NT2/D1 (cell line): ENCODE measurements around the gene SNX5.
A peak's percentile ranks its signal among the peaks of the same experiment; 100 is the strongest.

Experiments used
- DNase-seq: peaks from one replicate; pipeline ENCODE4 v3.0.0-alpha.2; 2011; ENCODE audit warnings: low read depth, low spot score
- H3K27me3 ChIP-seq: 2 replicates; pipeline ENCODE4 v1.6.0; 2011; ENCODE audit warnings: mild to moderate bottlenecking; ENCODE audit not compliant: insufficient read length, insufficient read depth
- H3K36me3 ChIP-seq: 2 replicates; pipeline ENCODE4 v1.6.1; 2011; ENCODE audit warnings: mild to moderate bottlenecking, low read length, mixed read lengths; ENCODE audit not compliant: insufficient read depth, insufficient read length
- H3K4me1 ChIP-seq: 2 replicates; pipeline ENCODE4 v1.5.1; 2011; ENCODE audit not compliant: insufficient read depth, insufficient read length
- H3K4me3 ChIP-seq: 2 replicates; pipeline ENCODE4 v1.5.1; 2011; ENCODE audit warnings: low read depth; ENCODE audit not compliant: insufficient read length
- H3K9ac ChIP-seq: 2 replicates; pipeline ENCODE4 v1.6.0; 2011; ENCODE audit warnings: low read depth; ENCODE audit not compliant: insufficient read length
- H3K9me3 ChIP-seq: 2 replicates; pipeline ENCODE4 v1.5.1; 2011; ENCODE audit warnings: mild to moderate bottlenecking, low read length; ENCODE audit not compliant: insufficient read depth
- SUZ12 ChIP-seq: IDR thresholded peaks from 2 replicates; pipeline ENCODE4 v1.6.1; 2011; ENCODE audit not compliant: insufficient read length, insufficient read depth; ENCODE audit errors: extremely low read depth
- YY1 ChIP-seq: IDR thresholded peaks from 2 replicates; pipeline ENCODE4 v1.6.1; 2011; ENCODE audit not compliant: insufficient read length, insufficient read depth
- ZNF274 ChIP-seq: IDR thresholded peaks from 2 replicates; pipeline ENCODE4 v1.6.1; 2011; ENCODE audit warnings: mild to moderate bottlenecking, low read depth, low read length

The SNX5 gene

GRCh38 chr20:17936761-17937732 is 31.5 kb downstream of the SNX5 start:
- DNase-seq: no peak
- no peak overlapping the region for H3K9ac ChIP-seq
- H3K4me1 ChIP-seq: peaks cover 12% of the 10 kb centered on the region
- peaks cover 17% of the 10 kb centered on the region for H3K36me3 ChIP-seq
- H3K4me3 ChIP-seq: no peak overlapping the region
- H3K27me3 ChIP-seq: no peaks in the 10 kb centered on the region
- no peaks in the 10 kb centered on the region for H3K9me3 ChIP-seq
- TF ChIP-seq YY1 (no peak), ZNF274 (no peak), SUZ12 (no peak)

- Histone ChIP-seq H3K4me1 (peaks cover 12% of the 10 kb centered on the region), H3K9me3 (peaks cover 5% of the 10 kb centered on the region; the same call in 1 of the 2 replicates), H3K4me3 (no peak overlapping the region), H3K9ac (no peak overlapping the region), H3K27me3 (no peaks in the 10 kb centered on the region), H3K36me3 (peaks cover 10% of the 10 kb centered on the region)
- DNase-seq: no peak
- TF ChIP-seq SUZ12: no peak
- TF ChIP-seq YY1: no peak
- no peak for TF ChIP-seq ZNF274
Observed at GRCh38 chr20:17936286-17936760, 32.3 kb downstream of the SNX5 start.

GRCh38 chr20:17935761-17936160 is 32.8 kb downstream of the SNX5 start:
- H3K27me3 ChIP-seq: no peaks in the 10 kb centered on the region
- H3K9me3 ChIP-seq: peaks cover 10% of the 10 kb centered on the region; the same call in 1 of the 2 replicates
- H3K4me3 ChIP-seq: no peak overlapping the region
- DNase-seq: no peak
- peaks cover 12% of the 10 kb centered on the region for H3K4me1 ChIP-seq
- peaks cover 5% of the 10 kb centered on the region for H3K36me3 ChIP-seq
- TF ChIP-seq SUZ12 (no peak), YY1 (no peak), ZNF274 (no peak)
- no peak overlapping the region for H3K9ac ChIP-seq

- DNase-seq: no peak
- H3K27me3 ChIP-seq: no peaks in the 10 kb centered on the region
- TF ChIP-seq YY1: no peak
- TF ChIP-seq ZNF274: no peak
- no peak for TF ChIP-seq SUZ12
- H3K4me1 ChIP-seq: peaks cover 12% of the 10 kb centered on the region
- no peak overlapping the region for H3K4me3 ChIP-seq
- no peaks in the 10 kb centered on the region for H3K36me3 ChIP-seq
- H3K9ac ChIP-seq: no peak overlapping the region
- peaks cover 10% of the 10 kb centered on the region; the same call in 1 of the 2 replicates for H3K9me3 ChIP-seq
Observed at GRCh38 chr20:17935186-17935585, 33.4 kb downstream of the SNX5 start.

- no peak for DNase-seq
- no peak overlapping the region for H3K4me3 ChIP-seq
Observed at GRCh38 chr20:17934141-17934862, 34.3 kb downstream of the SNX5 start.

GRCh38 chr20:17933711-17934110 is 34.9 kb downstream of the SNX5 start:
- DNase-seq: no peak
- Histone ChIP-seq H3K36me3 (no peaks in the 10 kb centered on the region), H3K4me1 (peaks cover 11% of the 10 kb centered on the region), H3K27me3 (no peaks in the 10 kb centered on the region), H3K4me3 (no peak overlapping the region), H3K9ac (no peak overlapping the region), H3K9me3 (peaks cover 10% of the 10 kb centered on the region; the same call in 1 of the 2 replicates)
- no peak for TF ChIP-seq SUZ12
- TF ChIP-seq ZNF274: no peak
- TF ChIP-seq YY1: no peak

More at GRCh38 chr20:17934141-17934862, 34.3 kb downstream of the SNX5 start:
- Histone ChIP-seq H3K9me3 (peaks cover 10% of the 10 kb centered on the region; the same call in 1 of the 2 replicates), H3K4me1 (peaks cover 9% of the 10 kb centered on the region), H3K27me3 (no peaks in the 10 kb centered on the region), H3K36me3 (no peaks in the 10 kb centered on the region), H3K9ac (peak overlapping the region; percentile 36)
- no peak for TF ChIP-seq YY1
- TF ChIP-seq ZNF274: no peak
- no peak for TF ChIP-seq SUZ12

GRCh38 chr20:17933121-17933520 is 35.5 kb downstream of the SNX5 start:
- H3K9me3 ChIP-seq: peaks cover 10% of the 10 kb centered on the region; the same call in 1 of the 2 replicates
- H3K4me1 ChIP-seq: peaks cover 8% of the 10 kb centered on the region
- no peaks in the 10 kb centered on the region for H3K36me3 ChIP-seq
- H3K27me3 ChIP-seq: no peaks in the 10 kb centered on the region
- H3K4me3 ChIP-seq: no peak overlapping the region
- TF ChIP-seq SUZ12 (no peak), ZNF274 (no peak), YY1 (no peak)
- no peak for DNase-seq
- H3K9ac ChIP-seq: no peak overlapping the region
